ENCODE results near the gene CLMP.
"Not testable (repeated sequence)": the region's sequence is repeated elsewhere in the genome, so short reads cannot be mapped to it uniquely, and the experiment has no call there.

Gene CLMP

GRCh38 chr11:123073343-123074057 is 121.5 kb downstream of the CLMP start:
- no peak for DNase-seq

GRCh38 chr11:123072762-123073161 is 122.3 kb downstream of the CLMP start:
- DNase-seq = no peak

GRCh38 chr11:123072332-123072761 is 122.7 kb downstream of the CLMP start:
- no peak for DNase-seq

- peak; percentile 40 for DNase-seq
Measured at GRCh38 chr11:123069908-123070821, 124.9 kb downstream of the CLMP start.

- no peak for DNase-seq
Measured at GRCh38 chr11:123065621-123066020, 129.4 kb downstream of the CLMP start.

GRCh38 chr11:123063826-123064657 is 131.0 kb downstream of the CLMP start:
- no peak for DNase-seq

- DNase-seq = peak; percentile 55
Measured at GRCh38 chr11:123062892-123063825, 131.9 kb downstream of the CLMP start.

GRCh38 chr11:123062158-123062891 is 132.7 kb downstream of the CLMP start:
- peak; percentile 100 for DNase-seq

- peak; percentile 78 for DNase-seq
Measured at GRCh38 chr11:123061403-123062157, 133.5 kb downstream of the CLMP start, which contains the start of gene HSPA8. HSPA8 (minus strand) TSS chr11:123062136; CDS start chr11:123061324, 812 bp downstream.

GRCh38 chr11:123060277-123061000 is 134.6 kb downstream of the CLMP start:
- DNase-seq = no peak

GRCh38 chr11:123059041-123059920 is 135.8 kb downstream of the CLMP start:
- not testable (repeated sequence) for DNase-seq

GRCh38 chr11:123057661-123058305 is 137.3 kb downstream of the CLMP start:
- DNase-seq = no peak

- no peak for DNase-seq
Measured at GRCh38 chr11:123056835-123057491, 138.1 kb downstream of the CLMP start.

GRCh38 chr11:123055191-123055901 is 139.7 kb downstream of the CLMP start:
- peak; percentile 22 for DNase-seq

- peak; percentile 56 for DNase-seq
Measured at GRCh38 chr11:123054301-123055065, 140.6 kb downstream of the CLMP start.
